HG03060 (cell line): Measurements from ENCODE around the gene TOPBP1.
A peak's percentile ranks its signal among the peaks of the same experiment; 100 is the strongest.

Experiments used
- ATAC-seq: cut with Tn5 transposase; IDR thresholded peaks from one replicate; pipeline ENCODE4 v1.9.1; 2021; ENCODE audit warnings: low read depth, moderate number of reproducible peaks; ENCODE audit not compliant: unreplicated experiment

TOPBP1 gene

DNA sequence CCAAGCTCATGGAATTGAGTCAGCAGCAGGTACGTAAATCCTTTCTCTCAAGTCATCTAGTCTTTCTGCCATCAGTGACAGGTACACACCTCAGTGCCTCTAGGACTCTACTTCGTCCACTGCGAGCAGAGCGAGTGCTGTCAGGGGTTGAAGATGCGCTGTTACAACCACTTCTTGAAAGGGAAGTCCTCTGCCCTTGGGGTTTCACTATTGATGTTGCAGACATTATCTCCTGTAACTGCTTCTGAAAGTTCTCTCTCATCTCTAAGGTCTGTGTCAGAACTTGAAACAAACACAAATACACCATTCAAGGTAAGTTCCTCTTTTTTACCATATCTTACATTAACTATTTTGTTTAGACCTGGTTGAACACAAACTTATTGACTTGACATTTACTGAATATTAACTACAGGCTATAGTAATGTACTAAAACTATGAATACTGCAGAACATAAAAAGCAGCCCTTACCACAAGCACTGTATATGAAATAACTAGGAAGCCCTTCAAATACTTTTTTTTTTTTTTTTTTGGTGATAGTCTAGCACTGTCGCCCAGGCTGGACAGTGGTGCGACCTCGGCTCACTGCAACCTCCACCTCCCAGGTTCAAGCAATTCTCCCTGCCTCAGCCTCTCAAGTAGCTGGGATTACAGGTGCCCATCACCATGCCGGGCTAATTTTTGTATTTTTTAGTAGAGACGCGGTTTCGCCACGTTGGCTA is 41.5 kb downstream of the TOPBP1 start:
- ATAC-seq, result peak; percentile 97

GRCh38 chr3:133611534-133611933 is 50.2 kb downstream of the TOPBP1 start:
- ATAC-seq, result no peak

- no peak for ATAC-seq
Measured at GRCh38 chr3:133610031-133610430, 51.7 kb downstream of the TOPBP1 start.

DNA sequence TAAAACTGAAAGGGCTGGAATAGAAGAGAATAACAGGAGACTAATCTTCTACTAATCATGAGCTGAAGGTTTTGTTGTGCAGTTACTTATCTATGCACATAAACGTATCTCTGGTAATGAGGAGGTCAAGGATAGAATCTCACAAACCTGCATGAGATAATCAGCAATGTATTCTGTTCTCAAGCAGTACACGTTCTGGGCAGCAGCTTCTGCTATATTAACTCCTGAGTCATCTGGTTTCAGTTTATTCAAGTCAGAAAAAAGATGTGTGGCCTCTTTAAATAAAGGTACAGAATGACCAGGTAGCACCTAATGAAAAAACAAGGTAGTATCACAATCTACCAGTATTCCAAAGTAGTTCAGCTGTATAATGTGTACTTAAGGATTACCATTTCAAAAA is 53.4 kb downstream of the TOPBP1 start:
- no peak for ATAC-seq

GRCh38 chr3:133607816-133608215 is 53.9 kb downstream of the TOPBP1 start:
- no peak for ATAC-seq

DNA sequence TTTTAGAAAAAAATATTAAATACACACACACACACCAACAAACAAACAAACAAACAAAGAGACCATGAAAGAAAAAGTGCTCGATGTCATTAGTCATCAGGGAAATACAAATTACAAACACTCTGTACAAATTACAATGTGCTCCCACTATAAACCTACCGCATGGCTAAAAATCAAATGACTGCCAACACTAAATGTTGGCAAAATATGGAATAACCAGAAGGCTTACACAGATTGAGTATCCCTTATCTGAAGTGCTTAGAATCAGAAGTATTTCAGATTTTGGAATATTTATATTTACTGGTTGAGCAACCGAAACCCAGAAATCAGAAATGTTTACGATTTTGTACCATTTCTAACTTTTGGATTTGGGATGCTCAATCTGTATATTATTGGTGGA is 54.8 kb downstream of the TOPBP1 start:
- no peak for ATAC-seq

DNA sequence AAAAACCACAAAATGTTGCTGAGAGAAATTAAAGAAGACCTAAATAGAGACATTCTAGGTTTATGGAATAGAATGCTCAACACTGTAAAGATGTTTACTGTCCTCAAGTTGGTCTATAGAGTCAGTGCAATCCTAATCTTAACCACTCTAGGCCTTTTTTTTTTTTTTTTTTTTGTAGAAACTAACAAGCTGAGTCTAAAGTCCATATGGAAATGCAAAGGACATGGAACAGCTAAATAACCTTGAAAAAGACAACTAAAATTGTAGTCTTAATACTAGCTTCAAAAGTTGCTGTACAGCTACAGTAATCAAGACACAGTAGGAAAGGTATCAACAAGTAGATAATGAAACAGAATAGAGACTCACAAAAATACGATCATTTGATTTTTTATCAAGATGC is 55.4 kb downstream of the TOPBP1 start:
- ATAC-seq, result no peak

DNA sequence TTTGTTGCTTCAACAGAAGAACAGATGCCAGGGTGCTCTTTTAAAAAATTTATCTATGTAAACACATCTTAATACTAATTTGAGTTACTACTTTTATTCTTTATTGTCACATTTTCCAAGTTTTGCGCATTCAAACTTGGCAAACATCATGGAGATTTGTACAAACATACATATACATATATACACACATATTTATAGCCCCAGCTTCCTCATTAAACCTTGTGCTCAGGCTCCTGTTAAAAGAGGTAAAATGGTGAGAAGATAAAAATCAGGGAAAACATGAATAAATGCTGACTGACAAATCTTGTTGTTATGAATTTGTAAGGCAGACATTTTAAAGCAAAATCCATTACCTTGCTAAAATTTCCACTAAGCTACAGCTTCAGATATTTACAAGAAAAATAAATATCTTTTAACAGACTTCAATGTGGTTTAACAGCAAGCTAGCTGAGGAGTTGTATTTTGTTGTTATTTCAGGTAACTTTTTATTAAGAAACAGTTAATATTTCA is 61.1 kb downstream of the TOPBP1 start:
- no peak for ATAC-seq

DNA sequence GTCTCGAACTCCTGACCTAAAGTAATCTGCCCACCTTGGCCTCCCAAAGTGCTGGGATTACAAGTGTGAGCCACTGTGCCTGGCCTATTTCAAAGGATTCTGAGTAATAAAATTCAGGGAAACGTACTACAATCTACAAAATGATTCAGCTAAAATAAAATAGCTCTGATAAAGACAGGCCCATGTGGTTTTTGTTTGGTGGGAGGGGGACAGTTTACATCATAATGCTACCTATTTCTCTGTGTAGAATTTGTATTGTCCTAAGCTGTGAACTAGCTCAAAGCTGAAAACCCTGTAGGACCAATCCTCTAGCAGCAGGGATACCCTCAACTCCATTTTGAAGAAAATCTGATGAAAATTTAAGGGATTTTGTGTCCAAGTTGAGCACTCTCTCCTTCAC is 62.5 kb downstream of the TOPBP1 start:
- no peak for ATAC-seq

GRCh38 chr3:133598405-133598804 is 63.3 kb downstream of the TOPBP1 start:
- ATAC-seq, result no peak

GRCh38 chr3:133595341-133595740 is 66.4 kb downstream of the TOPBP1 start:
- no peak for ATAC-seq

GRCh38 chr3:133593243-133593642 is 68.5 kb downstream of the TOPBP1 start:
- ATAC-seq, result no peak

DNA sequence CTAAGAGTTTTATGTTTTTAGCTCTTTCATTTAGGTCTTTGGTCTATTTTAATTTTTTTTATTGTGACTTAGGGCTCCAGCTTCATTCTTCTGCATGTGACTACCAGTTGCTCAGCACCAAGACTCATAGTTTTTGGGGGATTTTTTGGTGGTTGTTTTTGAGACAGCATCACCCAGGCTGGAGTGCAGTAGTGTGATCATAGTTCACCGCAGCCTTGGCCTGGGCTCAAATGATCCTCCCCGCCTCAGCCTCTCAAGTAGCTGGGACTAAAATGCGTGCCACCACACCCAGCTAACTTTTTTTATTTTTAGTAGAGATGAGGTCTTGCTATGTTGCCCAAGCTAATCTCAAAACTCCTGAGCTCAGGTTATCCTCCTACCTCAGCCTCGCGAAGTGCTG is 68.9 kb downstream of the TOPBP1 start:
- ATAC-seq, result no peak

GRCh38 chr3:133591271-133591742 is 70.4 kb downstream of the TOPBP1 start:
- no peak for ATAC-seq

GRCh38 chr3:133589503-133589902 is 72.2 kb downstream of the TOPBP1 start:
- ATAC-seq, result no peak

- ATAC-seq, result no peak
Measured at GRCh38 chr3:133588784-133589465, 72.8 kb downstream of the TOPBP1 start.

GRCh38 chr3:133588035-133588434 is 73.7 kb downstream of the TOPBP1 start:
- ATAC-seq, result no peak

- ATAC-seq, result no peak
Measured at GRCh38 chr3:133583396-133583795, 78.3 kb downstream of the TOPBP1 start.

DNA sequence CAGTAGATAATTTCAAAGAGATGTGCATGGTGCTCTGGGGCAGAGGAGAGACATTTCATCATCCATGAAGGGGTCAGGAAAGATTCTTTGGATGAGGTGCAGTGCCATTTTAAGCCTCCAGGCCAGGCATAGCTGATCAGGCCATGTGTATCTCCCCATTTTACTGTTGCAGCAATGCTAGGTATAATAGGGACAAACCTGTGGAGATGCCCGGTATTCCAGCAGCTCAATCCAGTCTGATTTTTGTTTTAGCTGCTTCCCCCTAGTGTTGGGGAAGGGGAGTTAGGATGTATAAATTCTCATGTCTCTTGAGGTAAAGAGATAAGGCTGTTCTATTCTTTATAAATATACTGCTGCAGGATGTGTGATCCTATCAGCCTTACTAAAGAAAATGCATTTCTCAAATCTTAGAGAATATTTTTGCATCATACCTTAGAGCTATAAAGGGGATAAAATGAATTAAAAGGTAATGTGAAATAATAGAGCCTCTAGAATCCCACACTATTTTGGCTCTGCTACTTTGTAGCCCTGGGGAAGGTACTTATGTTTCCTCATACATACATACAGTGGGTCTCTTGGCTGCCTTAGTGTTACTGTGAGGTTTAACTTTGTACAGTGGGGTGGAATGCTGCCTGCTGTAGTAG is 83.1 kb downstream of the TOPBP1 start:
- no peak for ATAC-seq

GRCh38 chr3:133576169-133576568 is 85.6 kb downstream of the TOPBP1 start:
- ATAC-seq, result no peak

- no peak for ATAC-seq
Measured at GRCh38 chr3:133575086-133575485, 86.7 kb downstream of the TOPBP1 start.
